Left lung (tissue), 10 donors: ENCODE data around the gene VMP1. TPM values are rescaled to one million over a fixed set of nuclear protein-coding genes. Genes with fewer than 3 reads are reported as not detected.
"Not testable (repeated sequence)": the region's sequence is repeated elsewhere in the genome, so short reads cannot be mapped to it uniquely, and the experiment has no call there.

Experiments used
- ATAC-seq: fragments of 200-7000 bp; cut with Tn5 transposase; one replicate; pipeline ENCODE4 v1.9.1; 2020; ENCODE audit warnings: moderate library complexity
- DNase-seq, 4 donors: peaks; one replicate each; pipeline ENCODE4 v3.0.0-alpha.2; 2013 to 2020
- H3K27ac ChIP-seq, 2 donors: fragments of 200-600 bp; sonication (generic) in 1 of 2; one replicate each; pipeline versions ENCODE4 v1.5.0 to v1.8.0; 2020 to 2021
- H3K27me3 ChIP-seq, 2 donors: fragments of 200-600 bp; sonication (generic) in 1 of 2; one replicate each; pipeline versions ENCODE4 v1.5.0 to v1.8.0; 2020 to 2021
- H3K36me3 ChIP-seq, 2 donors: fragments of 200-600 bp; sonication (generic) in 1 of 2; one replicate each; pipeline versions ENCODE4 v1.5.0 to v1.8.0; 2020 to 2021
- H3K4me1 ChIP-seq, 2 donors: fragments of 200-600 bp; one replicate each; pipeline ENCODE4 v1.8.0; 2021
- H3K4me3 ChIP-seq, 2 donors: fragments of 200-600 bp; sonication (generic) in 1 of 2; one replicate each; pipeline versions ENCODE4 v1.5.0 to v1.8.0; 2020 to 2021; ENCODE audit warnings: mild to moderate bottlenecking in 1 of 2
- H3K9me3 ChIP-seq, 2 donors: fragments of 200-600 bp; sonication (generic) in 1 of 2; one replicate each; pipeline versions ENCODE4 v1.5.0 to v1.8.0; 2020 to 2021
- intact Hi-C, 2 donors: fragments of 100-400 bp; cut with DNase I; formaldehyde crosslinking; loops; one replicate each; pipeline versions ENCODE4 v1.11.2 to v1.14.2; 2022
- polyA plus RNA-seq, 6 donors: library from polyadenylated mRNA; unstranded; fragments of 120-200 nt; gene quantifications; one replicate each; pipeline ENCODE4 v1.2.1, GENCODE V29; 2013; ENCODE audit not compliant: insufficient read length in 6 of 6
- total RNA-seq, 2 donors: library from RNA; stranded (reverse); fragmentation: NEBNext Ultra II Directional; extraction: Animal tissue kit (Norgen Biotek cat#: 25700); gene quantifications; one replicate each; pipeline ENCODE4 v1.2.1, GENCODE V29; 2021
- TF ChIP-seq, protein P1 (sequence below), 2 donors: fragments of 200-600 bp; sonication (generic) in 1 of 2; IDR thresholded peaks; one replicate each; pipeline versions ENCODE4 v1.5.0 to v1.8.0; 2021; ENCODE audit warnings: antibody characterized with exemption in 2 of 2
- donor health status: DM: no; HTN: yes; CAD: no.
- donor health status: DM: no; HTN: no; CAD: no.

The VMP1 gene
- total and polyA plus RNA-seq, 8 donors, result 98.2 to 343 (median 127) TPM

DNA sequence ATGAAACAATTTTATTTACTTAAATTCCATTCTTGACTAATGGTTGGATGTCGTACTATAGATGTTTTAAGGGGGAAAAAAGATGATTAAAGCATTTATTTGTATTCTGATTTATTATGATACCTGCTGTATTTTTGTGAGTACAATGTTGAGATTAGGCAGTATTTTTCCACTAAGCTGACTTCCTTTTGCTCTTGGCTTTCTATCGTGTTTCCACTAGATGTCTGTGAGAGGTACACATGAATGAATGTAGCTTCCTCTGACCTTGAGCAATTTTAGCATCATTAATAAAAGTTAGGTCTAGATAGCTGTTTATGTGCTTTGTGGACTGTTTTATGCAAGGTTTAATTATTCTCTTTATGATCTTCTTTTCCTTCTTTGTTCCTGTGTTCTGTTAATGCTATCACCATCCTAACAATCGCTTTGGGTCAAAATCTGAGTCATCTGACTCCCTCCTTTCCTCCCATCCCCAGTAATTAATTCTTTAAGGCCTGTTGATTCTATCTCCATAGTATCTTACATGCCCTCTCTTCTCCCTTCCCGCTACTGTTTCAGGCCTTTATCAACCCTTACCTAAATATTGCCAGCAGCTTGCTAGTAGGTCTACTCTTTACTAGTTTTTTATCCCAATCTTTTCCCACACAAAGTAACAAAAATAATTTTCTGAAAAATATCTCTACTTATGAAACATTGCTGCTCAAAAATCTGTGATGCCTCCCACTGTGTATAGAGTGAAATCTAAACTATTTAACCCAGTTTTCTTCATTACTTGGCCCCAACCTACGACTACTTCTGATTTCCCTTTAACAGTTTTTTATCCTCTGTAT lies 76.0 kb downstream of the VMP1 start:
- no peak overlapping the region for H3K4me3 ChIP-seq
- no peak for ATAC-seq
- H3K27ac ChIP-seq, result peak overlapping the region; percentile 73 to 94
- H3K27me3 ChIP-seq, result no peaks in the 10 kb centered on the region
- DNase-seq, result no peak
- H3K36me3 ChIP-seq, result peaks cover 0 to 7% of the 10 kb centered on the region in 2 donors
- TF ChIP-seq, protein P1, sequence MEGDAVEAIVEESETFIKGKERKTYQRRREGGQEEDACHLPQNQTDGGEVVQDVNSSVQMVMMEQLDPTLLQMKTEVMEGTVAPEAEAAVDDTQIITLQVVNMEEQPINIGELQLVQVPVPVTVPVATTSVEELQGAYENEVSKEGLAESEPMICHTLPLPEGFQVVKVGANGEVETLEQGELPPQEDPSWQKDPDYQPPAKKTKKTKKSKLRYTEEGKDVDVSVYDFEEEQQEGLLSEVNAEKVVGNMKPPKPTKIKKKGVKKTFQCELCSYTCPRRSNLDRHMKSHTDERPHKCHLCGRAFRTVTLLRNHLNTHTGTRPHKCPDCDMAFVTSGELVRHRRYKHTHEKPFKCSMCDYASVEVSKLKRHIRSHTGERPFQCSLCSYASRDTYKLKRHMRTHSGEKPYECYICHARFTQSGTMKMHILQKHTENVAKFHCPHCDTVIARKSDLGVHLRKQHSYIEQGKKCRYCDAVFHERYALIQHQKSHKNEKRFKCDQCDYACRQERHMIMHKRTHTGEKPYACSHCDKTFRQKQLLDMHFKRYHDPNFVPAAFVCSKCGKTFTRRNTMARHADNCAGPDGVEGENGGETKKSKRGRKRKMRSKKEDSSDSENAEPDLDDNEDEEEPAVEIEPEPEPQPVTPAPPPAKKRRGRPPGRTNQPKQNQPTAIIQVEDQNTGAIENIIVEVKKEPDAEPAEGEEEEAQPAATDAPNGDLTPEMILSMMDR (IDR thresholded peaks at IDR 0.05), result no peak
- peaks cover 36 to 64% of the 10 kb centered on the region in 2 donors for H3K4me1 ChIP-seq
- intact Hi-C loops, result no loop called here
- H3K9me3 ChIP-seq, result no peaks in the 10 kb centered on the region

DNA sequence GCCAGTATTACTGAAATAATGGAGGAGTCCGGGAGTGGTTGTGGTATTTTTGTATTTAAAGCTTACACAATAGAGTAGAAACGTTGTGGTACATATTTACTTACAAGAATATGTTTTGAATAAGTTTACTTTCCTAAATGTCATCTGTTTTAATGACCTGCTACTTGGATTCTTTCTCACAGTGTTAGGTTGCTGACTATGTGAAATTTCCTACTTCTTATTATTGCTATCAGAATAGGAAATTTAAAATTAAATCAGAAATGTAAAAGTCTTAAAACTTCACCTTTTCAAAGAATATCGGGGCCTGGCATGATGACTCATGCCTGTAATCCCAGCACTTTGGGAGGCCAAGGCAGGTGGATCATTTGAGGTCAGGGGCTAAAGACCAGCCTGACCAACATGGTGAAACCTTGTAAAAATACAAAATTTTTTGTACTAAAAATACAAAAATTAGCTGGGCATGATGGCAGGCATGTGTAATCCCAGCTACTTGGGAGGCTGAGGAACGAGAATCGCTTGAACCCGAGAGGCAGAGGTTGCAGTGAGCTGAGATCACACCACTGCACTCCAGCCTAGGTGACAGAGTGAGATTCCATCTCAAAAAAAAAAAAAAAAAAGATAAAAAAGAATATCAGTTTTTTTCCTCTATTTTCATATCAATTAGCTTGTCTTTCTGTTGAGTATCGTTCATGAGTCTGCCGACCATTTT lies 77.8 kb downstream of the VMP1 start:
- no peak overlapping the region for H3K4me3 ChIP-seq
- H3K27me3 ChIP-seq, result no peaks in the 10 kb centered on the region
- H3K9me3 ChIP-seq, result no peaks in the 10 kb centered on the region
- peaks cover 36 to 74% of the 10 kb centered on the region in 2 donors for H3K4me1 ChIP-seq
- TF ChIP-seq, protein P1 (IDR thresholded peaks at IDR 0.05), result no peak
- peak overlapping the region; percentile 92 to 94 for H3K27ac ChIP-seq
- DNase-seq (no peak), ATAC-seq (no peak)
- intact Hi-C loops, result no loop called here
- H3K36me3 ChIP-seq, result no peaks in the 10 kb centered on the region

DNA sequence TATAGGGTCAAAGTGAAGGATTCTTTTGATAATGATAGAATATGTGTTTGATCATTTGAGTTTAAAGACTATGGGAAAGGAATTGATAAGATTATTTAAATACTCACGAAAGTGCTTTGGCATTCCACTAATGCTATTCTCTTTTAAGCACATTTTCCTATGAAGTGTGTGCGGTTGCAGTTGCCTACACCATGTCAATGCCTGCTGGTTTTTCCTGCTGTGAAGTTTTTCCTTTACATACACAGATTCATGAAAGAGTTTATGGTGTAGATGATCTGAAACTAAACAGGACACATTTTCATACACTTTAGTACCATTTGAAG lies 78.7 kb downstream of the VMP1 start:
- no peak overlapping the region for H3K4me3 ChIP-seq
- H3K4me1 ChIP-seq, result peaks cover 38 to 83% of the 10 kb centered on the region in 2 donors
- H3K27me3 ChIP-seq, result no peaks in the 10 kb centered on the region
- intact Hi-C loops, result no loop called here
- DNase-seq, result no peak
- H3K36me3 ChIP-seq, result no peaks in the 10 kb centered on the region
- TF ChIP-seq, protein P1 (IDR thresholded peaks at IDR 0.05), result no peak
- no peaks in the 10 kb centered on the region for H3K9me3 ChIP-seq
- peak overlapping the region; percentile 92 to 94 for H3K27ac ChIP-seq
- peak; percentile 42 for ATAC-seq

DNA sequence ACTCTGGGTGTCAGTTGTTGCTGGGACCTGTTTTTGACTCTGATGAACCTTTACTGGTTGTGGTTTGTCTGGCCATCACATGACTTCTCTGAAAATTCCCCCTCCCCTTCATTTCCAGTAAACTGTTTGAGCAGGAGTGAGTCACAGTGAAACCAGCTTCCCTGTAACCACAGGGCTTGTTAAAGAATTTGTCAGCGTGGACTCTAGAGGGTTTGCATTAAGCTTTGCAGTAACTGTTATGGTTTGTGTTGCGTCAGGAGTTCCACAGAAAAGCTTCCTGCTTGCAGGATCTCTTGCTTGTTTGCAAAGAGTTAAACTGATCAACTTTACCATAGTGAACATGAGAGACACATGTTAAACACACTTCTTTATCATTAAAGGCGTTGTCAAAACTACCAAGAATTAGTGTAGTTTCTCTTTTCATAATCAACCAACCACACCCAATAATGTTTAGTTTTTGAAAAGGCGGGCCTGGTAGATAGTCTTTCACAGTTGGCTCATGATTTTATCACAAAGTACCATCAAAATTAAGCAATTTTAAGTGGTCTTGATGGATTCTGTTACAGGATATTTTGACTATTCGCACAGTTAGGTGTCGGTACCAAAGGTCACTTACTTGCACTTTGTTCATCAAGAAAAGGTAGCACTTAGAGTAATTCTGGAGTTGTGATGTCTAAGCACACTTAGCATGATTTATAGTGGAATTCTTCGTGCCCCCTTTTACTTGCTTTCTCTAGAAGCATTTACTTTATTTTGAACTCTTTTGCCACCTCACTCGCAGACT lies 79.3 kb downstream of the VMP1 start:
- Histone ChIP-seq H3K36me3 (no peaks in the 10 kb centered on the region), H3K27me3 (no peaks in the 10 kb centered on the region), H3K9me3 (no peaks in the 10 kb centered on the region), H3K4me1 (peaks cover 38 to 89% of the 10 kb centered on the region in 2 donors), H3K27ac (peak overlapping the region; percentile 92 to 94), H3K4me3 (peak overlapping the region in 1 of 2 donors; percentile 4)
- peak in 3 of 4 donors; percentile 62 to 84 (median 79) for DNase-seq
- ATAC-seq, result peak; percentile 91
- TF ChIP-seq, protein P1 (IDR thresholded peaks at IDR 0.05), result no peak
- intact Hi-C loops, result no loop called here

DNA sequence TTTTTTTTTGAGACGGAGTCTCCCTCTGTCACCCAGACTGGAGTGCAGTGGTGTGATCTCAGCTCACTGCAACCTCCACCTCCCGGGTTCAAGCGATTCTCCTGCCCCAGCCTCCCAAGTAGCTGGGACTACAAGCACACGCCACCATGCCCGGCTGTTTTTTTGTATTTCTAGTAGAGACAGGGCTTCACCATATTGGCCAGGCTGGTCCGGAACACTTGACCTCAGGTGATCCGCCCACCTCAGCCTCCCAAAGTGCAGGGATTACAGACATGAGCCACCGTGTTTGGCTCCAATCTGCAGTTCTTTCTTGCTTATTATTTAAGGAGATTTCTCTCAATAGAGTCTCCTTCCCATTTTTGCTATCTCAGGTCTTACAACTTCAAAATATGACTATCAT lies 82.4 kb downstream of the VMP1 start:
- ATAC-seq, H3K27me3 ChIP-seq, H3K36me3 ChIP-seq, H3K4me3 ChIP-seq, DNase-seq, H3K9me3 ChIP-seq, intact Hi-C loops: not testable (repeated sequence)
- Histone ChIP-seq H3K27ac (peak overlapping the region; percentile 87 to 91), H3K4me1 (peaks cover 25 to 99% of the 10 kb centered on the region in 2 donors)

DNA sequence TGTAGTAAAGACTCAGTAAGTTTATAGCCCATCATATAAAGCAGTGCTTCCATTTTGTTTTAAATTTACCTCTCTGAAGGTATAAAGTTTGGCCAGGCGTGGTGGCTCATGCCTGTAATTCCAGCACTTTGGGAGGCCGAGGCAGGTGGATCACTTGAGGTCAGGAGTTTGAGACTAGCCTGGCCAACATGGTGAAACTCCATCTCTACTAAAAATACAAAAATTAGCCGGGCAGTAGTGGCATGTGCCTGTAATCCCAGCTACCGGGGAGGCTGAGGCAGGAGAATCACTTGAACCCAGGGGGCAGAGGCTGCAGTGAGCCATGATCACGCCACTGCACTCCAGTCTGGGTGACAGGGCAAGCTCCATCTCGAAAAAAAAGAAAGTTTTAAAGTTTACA lies 83.0 kb downstream of the VMP1 start:
- H3K9me3 ChIP-seq, H3K27me3 ChIP-seq, H3K4me3 ChIP-seq, intact Hi-C loops, ATAC-seq, H3K36me3 ChIP-seq, DNase-seq: not testable (repeated sequence)
- Histone ChIP-seq H3K27ac (peak overlapping the region; percentile 87 to 91), H3K4me1 (peaks cover 20 to 95% of the 10 kb centered on the region in 2 donors)
